ENCODE results near the gene HAUS7.

The HAUS7 gene

GRCh38 chrX:153449368-153450113, 20.8 kb downstream of the HAUS7 start:
- H3K27me3 Mint-ChIP-seq (ENCODE audit: low read depth) = no peaks in the 10 kb centered on the region
- DNase-seq (ENCODE audit: low spot score) = no peak
- no peak overlapping the region for H3K27ac Mint-ChIP-seq
- no peaks in the 10 kb centered on the region for H3K9me3 Mint-ChIP-seq
- peaks cover 3% of the 10 kb centered on the region for H3K36me3 Mint-ChIP-seq (ENCODE audit: low read depth)
- no peak overlapping the region for H3K4me3 Mint-ChIP-seq
- no peaks in the 10 kb centered on the region for H3K4me1 Mint-ChIP-seq (ENCODE audit: low read depth)

- H3K27me3 Mint-ChIP-seq (ENCODE audit: low read depth) = no peaks in the 10 kb centered on the region
- H3K36me3 Mint-ChIP-seq (ENCODE audit: low read depth) = peaks cover 3% of the 10 kb centered on the region
- DNase-seq (ENCODE audit: low spot score) = no peak
- H3K4me3 Mint-ChIP-seq = no peak overlapping the region
- no peaks in the 10 kb centered on the region for H3K4me1 Mint-ChIP-seq (ENCODE audit: low read depth)
- no peak overlapping the region for H3K27ac Mint-ChIP-seq
- no peaks in the 10 kb centered on the region for H3K9me3 Mint-ChIP-seq
Observed at GRCh38 chrX:153448556-153449367, 21.6 kb downstream of the HAUS7 start.

GRCh38 chrX:153447581-153447960, 22.8 kb downstream of the HAUS7 start:
- peaks cover 3% of the 10 kb centered on the region for H3K36me3 Mint-ChIP-seq (ENCODE audit: low read depth)
- H3K27me3 Mint-ChIP-seq (ENCODE audit: low read depth) = no peaks in the 10 kb centered on the region
- DNase-seq (ENCODE audit: low spot score) = no peak
- no peak overlapping the region for H3K4me3 Mint-ChIP-seq
- H3K4me1 Mint-ChIP-seq (ENCODE audit: low read depth) = no peaks in the 10 kb centered on the region
- H3K9me3 Mint-ChIP-seq = no peaks in the 10 kb centered on the region
- no peak overlapping the region for H3K27ac Mint-ChIP-seq

GRCh38 chrX:153446950-153447580, 23.3 kb downstream of the HAUS7 start:
- Mint-ChIP-seq H3K27ac (no peak overlapping the region), H3K27me3 (ENCODE audit: low read depth) (no peaks in the 10 kb centered on the region), H3K36me3 (ENCODE audit: low read depth) (peaks cover 3% of the 10 kb centered on the region), H3K4me1 (ENCODE audit: low read depth) (no peaks in the 10 kb centered on the region), H3K4me3 (no peak overlapping the region), H3K9me3 (no peaks in the 10 kb centered on the region)
- no peak for DNase-seq (ENCODE audit: low spot score)

- H3K36me3 Mint-ChIP-seq (ENCODE audit: low read depth) = peaks cover 3% of the 10 kb centered on the region
- H3K4me1 Mint-ChIP-seq (ENCODE audit: low read depth) = no peaks in the 10 kb centered on the region
- no peak overlapping the region for H3K27ac Mint-ChIP-seq
- no peaks in the 10 kb centered on the region for H3K9me3 Mint-ChIP-seq
- H3K27me3 Mint-ChIP-seq (ENCODE audit: low read depth) = no peaks in the 10 kb centered on the region
- no peak overlapping the region for H3K4me3 Mint-ChIP-seq
- DNase-seq (ENCODE audit: low spot score) = no peak
Observed at GRCh38 chrX:153446636-153446936, 23.8 kb downstream of the HAUS7 start.

- H3K27me3 Mint-ChIP-seq (ENCODE audit: low read depth) = no peaks in the 10 kb centered on the region
- DNase-seq (ENCODE audit: low spot score) = no peak
- H3K36me3 Mint-ChIP-seq (ENCODE audit: low read depth) = peaks cover 2% of the 10 kb centered on the region
- no peak within 1 kb of the TSS for H3K4me3 Mint-ChIP-seq
- H3K27ac Mint-ChIP-seq = no peak within 1 kb of the TSS
- no peaks in the 10 kb centered on the region for H3K4me1 Mint-ChIP-seq (ENCODE audit: low read depth)
- H3K9me3 Mint-ChIP-seq = no peaks in the 10 kb centered on the region
Observed at GRCh38 chrX:153445856-153446635, 24.3 kb downstream of the HAUS7 start, which contains the start of gene TREX2. TREX2 (minus strand) TSS chrX:153446056; CDS start chrX:153445430, 626 bp downstream.

- DNase-seq (ENCODE audit: low spot score) = no peak
- Mint-ChIP-seq H3K9me3 (no peaks in the 10 kb centered on the region), H3K27ac (no peak overlapping the region), H3K27me3 (ENCODE audit: low read depth) (no peaks in the 10 kb centered on the region), H3K4me3 (no peak overlapping the region), H3K4me1 (ENCODE audit: low read depth) (no peaks in the 10 kb centered on the region), H3K36me3 (ENCODE audit: low read depth) (no peaks in the 10 kb centered on the region)
Observed at GRCh38 chrX:153445106-153445855, 25.1 kb downstream of the HAUS7 start.

- Mint-ChIP-seq H3K4me1 (ENCODE audit: low read depth) (no peaks in the 10 kb centered on the region), H3K27ac (no peak overlapping the region), H3K9me3 (no peaks in the 10 kb centered on the region), H3K27me3 (ENCODE audit: low read depth) (no peaks in the 10 kb centered on the region), H3K36me3 (ENCODE audit: low read depth) (no peaks in the 10 kb centered on the region), H3K4me3 (no peak overlapping the region)
- DNase-seq (ENCODE audit: low spot score) = no peak
Observed at GRCh38 chrX:153444333-153445011, 25.9 kb downstream of the HAUS7 start.

GRCh38 chrX:153443476-153444332, 26.7 kb downstream of the HAUS7 start:
- Mint-ChIP-seq H3K4me1 (ENCODE audit: low read depth) (no peaks in the 10 kb centered on the region), H3K4me3 (no peak overlapping the region), H3K27ac (no peak overlapping the region), H3K36me3 (ENCODE audit: low read depth) (no peaks in the 10 kb centered on the region), H3K27me3 (ENCODE audit: low read depth) (no peaks in the 10 kb centered on the region), H3K9me3 (no peaks in the 10 kb centered on the region)
- DNase-seq (ENCODE audit: low spot score) = no peak

- no peak for DNase-seq (ENCODE audit: low spot score)
- Mint-ChIP-seq H3K27ac (no peak overlapping the region), H3K27me3 (ENCODE audit: low read depth) (no peaks in the 10 kb centered on the region)
Observed at GRCh38 chrX:153442463-153442862, 27.9 kb downstream of the HAUS7 start.

GRCh38 chrX:153441981-153442380, 28.4 kb downstream of the HAUS7 start:
- Mint-ChIP-seq H3K4me1 (ENCODE audit: low read depth) (no peaks in the 10 kb centered on the region), H3K36me3 (ENCODE audit: low read depth) (no peaks in the 10 kb centered on the region), H3K27me3 (ENCODE audit: low read depth) (no peaks in the 10 kb centered on the region), H3K27ac (no peak overlapping the region), H3K4me3 (no peak overlapping the region), H3K9me3 (no peaks in the 10 kb centered on the region)
- no peak for DNase-seq (ENCODE audit: low spot score)

More at GRCh38 chrX:153442463-153442862, 27.9 kb downstream of the HAUS7 start:
- H3K9me3 Mint-ChIP-seq = no peaks in the 10 kb centered on the region
- H3K4me1 Mint-ChIP-seq (ENCODE audit: low read depth) = no peaks in the 10 kb centered on the region
- H3K4me3 Mint-ChIP-seq = no peak overlapping the region
- no peaks in the 10 kb centered on the region for H3K36me3 Mint-ChIP-seq (ENCODE audit: low read depth)

- no peak overlapping the region for H3K4me3 Mint-ChIP-seq
- H3K4me1 Mint-ChIP-seq (ENCODE audit: low read depth) = no peaks in the 10 kb centered on the region
- H3K36me3 Mint-ChIP-seq (ENCODE audit: low read depth) = no peaks in the 10 kb centered on the region
- no peaks in the 10 kb centered on the region for H3K27me3 Mint-ChIP-seq (ENCODE audit: low read depth)
- H3K9me3 Mint-ChIP-seq = no peaks in the 10 kb centered on the region
- no peak overlapping the region for H3K27ac Mint-ChIP-seq
- DNase-seq (ENCODE audit: low spot score) = no peak
Observed at GRCh38 chrX:153441296-153441695, 29.1 kb downstream of the HAUS7 start.

Data from T-helper 2 cell treated with Interferon-gamma antibody and Interleukin-4, amounts not matched to agents 5 μg/mL and 100 μg/mL, for 36 hours (primary cell).